ENCODE measurements around the gene C11orf68.

GRCh38 chr11:65895482-65895981, 23.3 kb downstream of the C11orf68 start:
- no peak for TF ChIP-seq POLR2A (IDR thresholded peaks at IDR 0.05; ENCODE audit: low read length)
- no peak for TF ChIP-seq GATA1 (IDR thresholded peaks at IDR 0.05; ENCODE audit: low read depth, low read length)

Data from erythroblast (primary cell).